K562 (cell line): Measurements from ENCODE around the gene BLTP3A. TPM values are rescaled to one million over a fixed set of nuclear protein-coding genes. Genes with fewer than 3 reads are reported as not detected.
"Not testable (repeated sequence)": the region's sequence is repeated elsewhere in the genome, so short reads cannot be mapped to it uniquely, and the experiment has no call there.

Experiments used
- ATAC-seq: fragments of 200-7000 bp; cut with Tn5 transposase; 3 replicates; pipeline ENCODE4 v1.9.1; 2020; ENCODE audit warnings: moderate library complexity
- BruUV-seq: library from RNA; stranded (reverse); fragments of 400-500 nt; replicated peaks from 2 replicates; lab custom pipeline; 2021; lab: Mats Ljungman, UMichigan
- CTCF ChIA-PET: fragments of 300-600 bp; formaldehyde crosslinking; extraction: SDS; loops from one replicate; lab custom pipeline; 2021; ENCODE audit warnings: low intra/inter-chr PET ratio; lab: Yijun Ruan, JAX
- POLR2A ChIA-PET: fragments of 300-600, 350-650 bp; sonication (Branson Sonifier 250); formaldehyde crosslinking; extraction: SDS; loops from one replicate; lab custom pipeline; 2021; ENCODE audit warnings: antibody characterized with exemption, inconsistent platforms; lab: Yijun Ruan, JAX
- DNase-seq, 4 experiments: peaks; one replicate each; pipeline versions ENCODE4 v3.0.0 to v3.0.0-alpha.2; 2011 to 2018; ENCODE audit warnings: low spot score in 3 of 4, mixed read lengths in 3 of 4; ENCODE audit errors: extremely low read depth in 1 of 4
- FAIRE-seq: peaks from 2 replicates; lab custom pipeline; 2011; peaks lifted over from hg19 to GRCh38; lab: Jason Lieb, UNC
- H2AFZ ChIP-seq: 2 replicates; pipeline ENCODE4 v1.6.0; 2011; ENCODE audit warnings: low read depth, low read length, control low read depth, inconsistent platforms
- H3K27ac ChIP-seq: fragments of 200-600 bp; 3 replicates; pipeline ENCODE4 v1.8.0; 2011; ENCODE audit warnings: low read depth, mild to moderate bottlenecking, control low read depth, inconsistent platforms, low read length, moderate library complexity, mixed read lengths; ENCODE audit errors: extremely low read depth
- H3K27me3 ChIP-seq, 2 experiments: fragments of 300-600 bp in 1 of 2; 2 replicates in 1 of 2; 3 replicates in 1 of 2; pipeline versions ENCODE4 v1.6.0 to v1.8.0; 2011; ENCODE audit warnings: inconsistent platforms in 2 of 2, low read length in 2 of 2, mild to moderate bottlenecking in 1 of 2, mixed read lengths in 1 of 2, moderate library complexity in 1 of 2; ENCODE audit not compliant: control insufficient read depth in 2 of 2, insufficient read depth in 2 of 2
- H3K36me3 ChIP-seq: fragments of 300-600 bp; 3 replicates; pipeline ENCODE4 v1.8.0; 2011; ENCODE audit warnings: mild to moderate bottlenecking, low read length, inconsistent platforms; ENCODE audit not compliant: control insufficient read depth, insufficient read depth
- H3K4me1 ChIP-seq, 2 experiments: fragments of 200-600 bp in 1 of 2; replicated peaks in 1 of 2; 2 replicates in 1 of 2; 3 replicates in 1 of 2; pipeline versions ENCODE4 v1.5.1 to v1.8.0; 2011; ENCODE audit warnings: inconsistent platforms in 2 of 2, low read length in 2 of 2, mild to moderate bottlenecking in 1 of 2, mixed read lengths in 1 of 2, moderate library complexity in 1 of 2; ENCODE audit not compliant: control insufficient read depth in 2 of 2, insufficient read depth in 2 of 2
- H3K4me2 ChIP-seq: 2 replicates; pipeline ENCODE4 v1.6.1; 2011; ENCODE audit warnings: low read length, control low read depth, inconsistent platforms, mixed read lengths; ENCODE audit not compliant: insufficient read depth
- H3K4me3 ChIP-seq: fragments of 200-600 bp; sonication (generic), shearing (Covaris generic); 2 replicates; pipeline ENCODE4 v1.5.1; 2016; ENCODE audit warnings: control low read depth, inconsistent platforms
- H3K79me2 ChIP-seq: fragments of 200-600 bp; 3 replicates; pipeline ENCODE4 v1.8.0; 2011; ENCODE audit warnings: low read length, inconsistent platforms; ENCODE audit not compliant: control insufficient read depth, insufficient read depth
- H3K9ac ChIP-seq, 2 experiments: 2 replicates each; pipeline versions ENCODE4 v1.6.0 to v1.6.1; 2011; ENCODE audit warnings: low read depth in 2 of 2, low read length in 2 of 2, control low read depth in 1 of 2, inconsistent platforms in 1 of 2, mild to moderate bottlenecking in 1 of 2, mixed read lengths in 1 of 2; ENCODE audit not compliant: insufficient read depth in 1 of 2
- H3K9me1 ChIP-seq: one replicate; pipeline ENCODE4 v1.6.0; 2011; ENCODE audit warnings: inconsistent platforms, mild to moderate bottlenecking, low read length, moderate library complexity; ENCODE audit not compliant: control insufficient read depth, insufficient read depth
- H3K9me3 ChIP-seq: replicated peaks from 2 replicates; pipeline ENCODE4 v1.5.1; 2011; ENCODE audit warnings: low read depth, low read length, inconsistent platforms; ENCODE audit not compliant: control insufficient read depth, insufficient read depth
- H4K20me1 ChIP-seq: replicated peaks from 2 replicates; pipeline ENCODE4 v1.6.1; 2011; ENCODE audit warnings: low read length, inconsistent platforms, mixed read lengths; ENCODE audit not compliant: control insufficient read depth, insufficient read depth
- ZC3H4 ChIP-seq: sonication (generic); formaldehyde crosslinking; IDR thresholded peaks from 2 replicates; pipeline ENCODE4 v1.9.0; 2021; ENCODE audit warnings: missing genetic modification reagents, borderline replicate concordance
- WGBS: fragments of 100-300 bp; shearing (Covaris generic); methylation state at CpG from one replicate; pipeline ENCODE4 v1.1.6; 2016; ENCODE audit warnings: low coverage, mixed read lengths; ENCODE audit not compliant: insufficient coverage; ENCODE audit errors: missing lambda C conversion rate; 5-methylcytosine and 5-hydroxymethylcytosine counted together
- in situ Hi-C: fragments of 300-500 bp; cut with MboI; formaldehyde crosslinking; loops from 4 replicates; pipeline ENCODE4 v1.15.0; 2018; ENCODE audit warnings: inconsistent platforms, mixed read lengths
- intact Hi-C: fragments of 100-400 bp; cut with micrococcal nuclease; formaldehyde crosslinking; loops from 2 replicates; pipeline ENCODE4 v1.14.2; 2022
- polyA plus RNA-seq, 8 experiments: library from polyadenylated mRNA; depleted of rRNA in 4 of 8; stranded (reverse) in 5 of 8; unstranded in 3 of 8; fragments of >200 nt; fragmentation: Nextera tagmentation in 2 of 8; fragmentation: Illumina TruSeq in 1 of 8; extraction: Ambion mirVana in 2 of 8; extraction: Trizol in 1 of 8; gene quantifications; 2 replicates each; pipeline versions ENCODE4 v1.2.1 to v1.2.3, GENCODE V29; 2011 to 2014; ENCODE audit warnings: inconsistent platforms in 1 of 8, missing spikeins in 1 of 8
- total RNA-seq, 7 experiments: library from RNA; depleted of rRNA in 6 of 7; stranded (reverse); fragments of >200 nt in 6 of 7; fragmentation: Illumina TruSeq in 2 of 7; extraction: Trizol in 2 of 7; gene quantifications; 2 replicates each; pipeline versions ENCODE4 v1.2.1 to v1.2.3, GENCODE V29; 2011 to 2021; ENCODE audit warnings: low replicate concordance in 1 of 7

BLTP3A gene
- total and polyA plus RNA-seq, 9 of the 15 experiments (the other 6 are each of a cell fraction or from before 2014, with no cell fraction given) = 7.5 to 34.6 (median 15.5) TPM

GRCh38 chr6:34743625-34744293 is 48.1 kb upstream of the BLTP3A start:
- Histone ChIP-seq H3K4me3 (no peak overlapping the region), H3K27me3 (no peaks in the 10 kb centered on the region), H4K20me1 (no peaks in the 10 kb centered on the region), H3K4me1 (peaks cover 21 to 31% of the 10 kb centered on the region in 2 experiments), H3K79me2 (no peaks in the 10 kb centered on the region), H3K9ac (no peak overlapping the region), H3K4me2 (no peak overlapping the region), H3K9me1 (no peaks in the 10 kb centered on the region), H3K36me3 (no peaks in the 10 kb centered on the region), H3K27ac (no peak overlapping the region), H3K9me3 (no peaks in the 10 kb centered on the region)
- CTCF ChIA-PET = no interaction called here
- FAIRE-seq (no peak), DNase-seq (no peak), ATAC-seq (no peak)
- in situ Hi-C loops (no loop called here), intact Hi-C loops (no loop called here)
- no TSS peak for BruUV-seq
- POLR2A ChIA-PET = interaction anchor here (0.6 to 2.8 kb wide), 4 partner anchors 12 to 624 kb away, joined by 3 to 7 read pairs (median 4); partner anchors contain the start of gene SNRPC
- TF ChIP-seq ZC3H4 (CRISPR knock-in tag) = no peak
- TF ChIP-seq, all 486 proteins: peak for 0
- no peak overlapping the region for H2AFZ ChIP-seq
- 74% methylated on average over 7 of the region's 7 CpGs for WGBS

- in situ Hi-C loops, CTCF ChIA-PET, H3K36me3 ChIP-seq, BruUV-seq, H3K9me3 ChIP-seq, intact Hi-C loops, H3K9ac ChIP-seq, H3K79me2 ChIP-seq, H3K4me3 ChIP-seq, H3K4me2 ChIP-seq, DNase-seq, H3K27me3 ChIP-seq, H2AFZ ChIP-seq, H3K27ac ChIP-seq, ATAC-seq, FAIRE-seq, H3K9me1 ChIP-seq, H4K20me1 ChIP-seq: not testable (repeated sequence)
- peaks cover 20 to 28% of the 10 kb centered on the region in 2 experiments for H3K4me1 ChIP-seq
- whole genome bisulfite sequencing = 85% methylated on average over 10 of the region's 10 CpGs
- POLR2A ChIA-PET = interaction anchor here (0.5 to 4.8 kb wide), 4 partner anchors 12 to 35 kb away, joined by 3 to 30 read pairs (median 4); partner anchors contain the start of gene SNRPC
These were observed 47.6 kb upstream of the BLTP3A start for GRCh38 chr6:34744294-34744647.
